NCI-H1694 (cell line): Measurements from ENCODE around the gene CHCHD3.
"Not testable (repeated sequence)": the region's sequence is repeated elsewhere in the genome, so short reads cannot be mapped to it uniquely, and the experiment has no call there.

Experiments
- DNase-seq: peaks from one replicate; lab custom pipeline; 2025; lab: John Stamatoyannopoulos, UW

Gene CHCHD3

GRCh38 chr7:133003052-133003910 is 78.6 kb downstream of the CHCHD3 start:
- DNase-seq = no peak

GRCh38 chr7:133001727-133002126 is 80.2 kb downstream of the CHCHD3 start:
- no peak for DNase-seq

GRCh38 chr7:132999845-133000244 is 82.0 kb downstream of the CHCHD3 start:
- no peak for DNase-seq

- DNase-seq = no peak
These were observed 83.1 kb downstream of the CHCHD3 start for GRCh38 chr7:132998763-132999162.

GRCh38 chr7:132997505-132997904 is 84.4 kb downstream of the CHCHD3 start:
- DNase-seq = no peak

- DNase-seq = no peak
These were observed 85.2 kb downstream of the CHCHD3 start for GRCh38 chr7:132996581-132997242.

GRCh38 chr7:132993377-132994013 is 88.4 kb downstream of the CHCHD3 start:
- no peak for DNase-seq

GRCh38 chr7:132991615-132992587 is 90.0 kb downstream of the CHCHD3 start:
- no peak for DNase-seq

GRCh38 chr7:132988117-132988516 is 93.8 kb downstream of the CHCHD3 start:
- DNase-seq = no peak

- DNase-seq = no peak
These were observed 101.5 kb downstream of the CHCHD3 start for GRCh38 chr7:132980402-132980801.

- DNase-seq = no peak
These were observed 102.4 kb downstream of the CHCHD3 start for GRCh38 chr7:132979524-132979923.

- no peak for DNase-seq
These were observed 104.7 kb downstream of the CHCHD3 start for GRCh38 chr7:132977234-132977633.

GRCh38 chr7:132972745-132973144 is 109.1 kb downstream of the CHCHD3 start:
- no peak for DNase-seq

GRCh38 chr7:132970257-132970656 is 111.6 kb downstream of the CHCHD3 start:
- DNase-seq = no peak

- DNase-seq = no peak
These were observed 112.4 kb downstream of the CHCHD3 start for GRCh38 chr7:132969520-132969919.

- DNase-seq = not testable (repeated sequence)
These were observed 114.4 kb downstream of the CHCHD3 start for GRCh38 chr7:132967470-132967848.

- DNase-seq = no peak
These were observed 115.0 kb downstream of the CHCHD3 start for GRCh38 chr7:132966754-132967469.

- DNase-seq = no peak
These were observed 115.9 kb downstream of the CHCHD3 start for GRCh38 chr7:132965951-132966350.

GRCh38 chr7:132964876-132965275 is 117.0 kb downstream of the CHCHD3 start:
- DNase-seq = no peak

GRCh38 chr7:132959891-132960290 is 122.0 kb downstream of the CHCHD3 start:
- DNase-seq = no peak

- DNase-seq = no peak
These were observed 125.3 kb downstream of the CHCHD3 start for GRCh38 chr7:132956556-132956955.
